Tibial artery (tissue), 4 donors: ENCODE measurements around the gene MYO5A.

Source experiments
- DNase-seq, 2 donors: peaks; one replicate each; pipeline ENCODE4 v3.0.0-alpha.2; 2019
- H3K27ac ChIP-seq, 2 donors: fragments of 200-600 bp; sonication (generic) in 1 of 2; 1 replicate in 1 of 2; 2 replicates in 1 of 2; pipeline ENCODE4 v1.5.1; 2018 to 2019; ENCODE audit warnings: mild to moderate bottlenecking in 1 of 2
- H3K27me3 ChIP-seq, 2 donors: fragments of 200-600 bp; sonication (generic) in 1 of 2; one replicate each; pipeline versions ENCODE4 v1.5.1 to v1.6.0; 2016 to 2019
- H3K36me3 ChIP-seq, 3 donors: fragments of 200-600 bp; sonication (generic) in 2 of 3; one replicate each; pipeline ENCODE4 v1.5.1; 2016 to 2019; ENCODE audit warnings: mild to moderate bottlenecking in 2 of 3
- H3K4me1 ChIP-seq, 4 donors: fragments of 200-600 bp; sonication (generic) in 2 of 4; 1 replicate in 3 of 4; 2 replicates in 1 of 4; pipeline ENCODE4 v1.5.1; 2016 to 2019
- H3K4me3 ChIP-seq, 2 donors: fragments of 200-600 bp; sonication (generic) in 1 of 2; 1 replicate in 1 of 2; 2 replicates in 1 of 2; pipeline ENCODE4 v1.5.1; 2018 to 2019; ENCODE audit warnings: mild to moderate bottlenecking in 2 of 2
- H3K9me3 ChIP-seq, 3 donors: fragments of 200-600 bp; sonication (generic) in 1 of 3; one replicate each; pipeline ENCODE4 v1.5.1; 2016 to 2019
- intact Hi-C: fragments of 100-400 bp; cut with DNase I; formaldehyde crosslinking; loops from one replicate; pipeline ENCODE4 v1.15.0; 2023; ENCODE audit warnings: low total_unique reads
- TF ChIP-seq, protein P1 (sequence below), 2 experiments: fragments of 200-600 bp in 1 of 2; fragments of 450-650 bp in 1 of 2; IDR thresholded peaks; one replicate each; pipeline ENCODE4 v1.5.1; 2017 to 2019; ENCODE audit warnings: antibody characterized with exemption in 2 of 2, mild to moderate bottlenecking in 1 of 2, moderate library complexity in 1 of 2

MYO5A gene

DNA sequence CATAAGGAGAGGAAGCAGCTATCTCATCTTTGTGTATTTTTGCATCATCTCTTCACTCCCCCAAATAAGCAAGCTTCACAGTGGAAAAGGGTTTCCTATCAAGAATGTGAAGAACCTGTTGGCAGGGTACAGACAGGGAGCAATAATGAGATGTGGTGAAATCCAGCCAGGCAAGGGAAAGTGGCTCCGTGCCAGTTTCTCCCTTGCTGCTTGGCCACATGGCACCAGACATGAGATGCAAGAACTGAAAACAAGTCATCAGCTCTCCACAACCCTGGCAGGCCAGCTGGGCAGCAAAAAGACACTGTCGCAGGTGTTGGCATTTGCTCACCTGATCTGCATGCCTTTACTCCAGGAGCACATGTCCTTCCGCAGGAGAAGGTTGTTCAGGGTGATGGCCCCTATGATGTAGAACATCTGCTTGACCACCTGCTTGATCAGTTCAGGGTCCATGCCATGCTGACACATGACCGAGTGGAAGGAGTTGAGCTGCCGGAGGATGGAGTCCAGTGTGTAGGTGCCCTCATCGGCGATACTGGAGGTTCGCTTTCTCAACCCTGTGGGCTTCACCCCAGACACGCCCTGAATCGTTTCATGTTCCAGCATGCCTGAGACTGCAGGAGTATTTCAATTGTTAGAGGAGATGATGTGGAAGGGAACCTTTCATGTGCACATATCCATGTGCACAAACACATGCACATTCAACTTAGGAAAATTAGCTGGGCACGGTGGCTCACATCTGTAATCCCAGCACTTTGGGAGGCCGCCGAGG is 209.8 kb downstream of the MYO5A start:
- intact Hi-C loops, result no loop called here
- DNase-seq, result no peak
- Histone ChIP-seq H3K9me3 (no peaks in the 10 kb centered on the region), H3K4me1 (no peaks in the 10 kb centered on the region), H3K27me3 (no peaks in the 10 kb centered on the region), H3K4me3 (no peak overlapping the region), H3K36me3 (peaks cover 61 to 79% (median 78%) of the 10 kb centered on the region in 3 donors), H3K27ac (no peak overlapping the region)
- TF ChIP-seq, protein P1, sequence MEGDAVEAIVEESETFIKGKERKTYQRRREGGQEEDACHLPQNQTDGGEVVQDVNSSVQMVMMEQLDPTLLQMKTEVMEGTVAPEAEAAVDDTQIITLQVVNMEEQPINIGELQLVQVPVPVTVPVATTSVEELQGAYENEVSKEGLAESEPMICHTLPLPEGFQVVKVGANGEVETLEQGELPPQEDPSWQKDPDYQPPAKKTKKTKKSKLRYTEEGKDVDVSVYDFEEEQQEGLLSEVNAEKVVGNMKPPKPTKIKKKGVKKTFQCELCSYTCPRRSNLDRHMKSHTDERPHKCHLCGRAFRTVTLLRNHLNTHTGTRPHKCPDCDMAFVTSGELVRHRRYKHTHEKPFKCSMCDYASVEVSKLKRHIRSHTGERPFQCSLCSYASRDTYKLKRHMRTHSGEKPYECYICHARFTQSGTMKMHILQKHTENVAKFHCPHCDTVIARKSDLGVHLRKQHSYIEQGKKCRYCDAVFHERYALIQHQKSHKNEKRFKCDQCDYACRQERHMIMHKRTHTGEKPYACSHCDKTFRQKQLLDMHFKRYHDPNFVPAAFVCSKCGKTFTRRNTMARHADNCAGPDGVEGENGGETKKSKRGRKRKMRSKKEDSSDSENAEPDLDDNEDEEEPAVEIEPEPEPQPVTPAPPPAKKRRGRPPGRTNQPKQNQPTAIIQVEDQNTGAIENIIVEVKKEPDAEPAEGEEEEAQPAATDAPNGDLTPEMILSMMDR (IDR thresholded peaks at IDR 0.05), result no peak

DNA sequence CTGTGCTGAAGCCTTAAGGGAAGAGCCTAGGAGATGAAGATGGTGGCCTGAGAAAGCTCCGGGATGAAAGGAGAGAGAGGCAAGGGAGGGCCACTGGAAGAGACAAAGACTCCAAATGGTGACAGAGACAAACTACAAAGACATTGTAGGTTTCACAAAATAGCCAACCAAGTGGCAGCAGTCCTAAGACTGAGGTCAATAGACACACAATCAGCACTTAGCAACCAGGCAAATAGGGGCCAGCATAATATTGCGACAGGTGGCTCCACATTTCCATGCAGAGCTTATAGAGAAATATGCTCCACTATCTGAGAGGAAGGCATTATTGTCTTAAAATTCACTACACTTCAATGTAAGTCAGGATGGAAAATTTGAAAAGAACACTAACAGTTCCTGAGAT is 211.0 kb downstream of the MYO5A start:
- no peaks in the 10 kb centered on the region for H3K27me3 ChIP-seq
- no peak overlapping the region for H3K4me3 ChIP-seq
- no peak for DNase-seq
- TF ChIP-seq, protein P1 (IDR thresholded peaks at IDR 0.05), result no peak
- H3K27ac ChIP-seq, result no peak overlapping the region
- intact Hi-C loops, result no loop called here
- peaks cover 62 to 88% (median 85%) of the 10 kb centered on the region in 3 donors for H3K36me3 ChIP-seq
- no peaks in the 10 kb centered on the region for H3K9me3 ChIP-seq
- no peaks in the 10 kb centered on the region for H3K4me1 ChIP-seq

DNA sequence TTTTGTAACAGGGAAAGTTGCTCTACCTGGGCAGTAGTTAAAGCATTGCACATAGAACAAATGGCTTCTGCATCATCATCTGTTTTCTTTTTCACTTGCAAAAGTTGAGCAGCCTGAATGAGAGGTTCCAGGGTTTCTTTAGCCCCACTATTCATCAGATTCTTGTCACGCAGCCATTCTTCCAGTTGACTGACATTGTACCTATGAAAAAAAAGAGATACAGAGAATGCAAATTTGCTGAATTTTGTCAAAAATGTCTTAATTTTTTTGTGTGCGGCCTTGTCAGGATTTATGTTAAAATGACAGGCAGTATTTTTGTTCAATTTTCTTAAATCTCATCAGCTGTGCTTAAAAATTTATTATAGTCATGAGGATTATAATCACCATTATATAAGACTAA is 211.7 kb downstream of the MYO5A start:
- intact Hi-C loops, result no loop called here
- no peaks in the 10 kb centered on the region for H3K4me1 ChIP-seq
- no peak overlapping the region for H3K27ac ChIP-seq
- no peak overlapping the region for H3K4me3 ChIP-seq
- DNase-seq, result no peak
- TF ChIP-seq, protein P1 (IDR thresholded peaks at IDR 0.05), result no peak
- H3K9me3 ChIP-seq, result no peaks in the 10 kb centered on the region
- H3K36me3 ChIP-seq, result peaks cover 61 to 90% (median 86%) of the 10 kb centered on the region in 3 donors
- no peaks in the 10 kb centered on the region for H3K27me3 ChIP-seq

DNA sequence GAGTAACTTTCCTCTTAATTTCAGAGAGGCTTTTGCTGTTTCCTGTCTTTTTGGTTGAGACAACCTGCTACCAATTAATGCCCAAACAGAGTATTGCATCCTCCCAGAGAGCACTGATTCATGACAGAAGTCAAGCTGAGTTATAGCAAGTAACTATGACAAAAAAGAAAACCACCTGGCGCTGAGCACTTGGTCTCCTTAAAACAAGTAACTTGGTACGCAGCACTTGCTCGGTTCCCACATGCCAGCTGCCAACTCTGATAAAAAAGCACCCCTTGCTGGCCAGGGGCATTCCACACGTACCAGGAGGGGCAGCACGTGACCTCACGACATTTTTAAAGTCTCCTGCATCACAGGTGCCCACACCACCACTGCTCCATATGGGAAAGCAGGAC is 219.5 kb downstream of the MYO5A start:
- H3K27ac ChIP-seq, result no peak overlapping the region
- intact Hi-C loops, result no loop called here
- no peaks in the 10 kb centered on the region for H3K4me1 ChIP-seq
- H3K36me3 ChIP-seq, result peaks cover 13 to 47% (median 31%) of the 10 kb centered on the region in 3 donors
- H3K4me3 ChIP-seq, result no peak overlapping the region
- TF ChIP-seq, protein P1 (IDR thresholded peaks at IDR 0.05), result no peak
- H3K27me3 ChIP-seq, result no peaks in the 10 kb centered on the region
- no peaks in the 10 kb centered on the region for H3K9me3 ChIP-seq
- no peak for DNase-seq

DNA sequence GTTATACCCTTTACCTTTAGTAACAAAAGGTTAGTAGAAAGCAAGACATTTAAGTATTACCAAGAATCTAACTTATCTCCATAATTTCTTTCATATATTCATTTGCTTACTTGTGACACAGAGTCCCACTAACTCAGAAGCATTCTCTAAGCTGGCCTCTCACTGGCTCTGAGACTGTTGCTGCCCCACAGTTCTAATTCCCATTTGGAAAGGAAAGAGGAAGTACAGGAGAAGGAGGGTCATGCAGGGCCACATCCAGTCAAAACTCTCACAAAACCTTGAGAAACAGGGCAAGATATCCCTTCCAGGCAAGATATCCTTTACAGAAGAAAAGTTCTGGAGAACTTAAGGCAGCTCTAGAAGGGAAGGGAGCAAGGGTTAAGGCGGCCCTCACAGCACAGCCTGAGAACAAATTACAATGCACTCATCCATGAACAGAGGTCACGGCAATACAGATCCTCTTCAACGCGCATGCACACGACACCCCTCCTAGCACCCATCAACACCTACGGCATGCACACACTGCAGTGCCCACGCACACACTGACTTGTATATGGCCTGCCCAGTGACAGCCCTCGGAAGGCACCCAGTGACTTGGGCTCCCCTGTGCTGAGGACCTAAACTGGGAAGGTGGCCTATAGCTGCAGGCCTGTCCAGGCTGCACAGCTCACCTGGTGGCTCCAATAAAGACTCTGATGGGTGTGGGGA is 220.1 kb downstream of the MYO5A start:
- H3K4me3 ChIP-seq, result no peak overlapping the region

More for the DNA sequence above, 220.1 kb downstream of the MYO5A start:
- TF ChIP-seq, protein P1 (IDR thresholded peaks at IDR 0.05), result no peak
- DNase-seq, result no peak
- Histone ChIP-seq H3K27ac (no peak overlapping the region), H3K9me3 (no peaks in the 10 kb centered on the region), H3K27me3 (no peaks in the 10 kb centered on the region), H3K36me3 (peaks cover 9 to 45% (median 27%) of the 10 kb centered on the region in 3 donors), H3K4me1 (no peaks in the 10 kb centered on the region)
- intact Hi-C loops, result no loop called here
